Right ventricle myocardium superior (tissue), 1 donor: Measurements from ENCODE around the gene FRMD4A. TPM values are rescaled to one million over a fixed set of nuclear protein-coding genes. Genes with fewer than 3 reads are reported as not detected.
"Not testable (repeated sequence)": the region's sequence is repeated elsewhere in the genome, so short reads cannot be mapped to it uniquely, and the experiment has no call there.

ENCODE experiments used
- ATAC-seq: fragments of 200-7000 bp; cut with Tn5 transposase; one replicate; pipeline ENCODE4 v1.9.1; 2020; ENCODE audit warnings: mild to moderate bottlenecking; ENCODE audit not compliant: poor library complexity
- DNase-seq: peaks from one replicate; pipeline ENCODE4 v3.0.0-alpha.2; 2020
- intact Hi-C: fragments of 100-400 bp; cut with DNase I; formaldehyde crosslinking; loops from one replicate; pipeline ENCODE4 v1.11.2; 2022
- total RNA-seq: library from RNA; stranded (reverse); fragmentation: NEBNext Ultra II Directional; extraction: Animal tissue kit (Norgen Biotek cat#: 25700); gene quantifications from one replicate; pipeline ENCODE4 v1.2.1, GENCODE V29; 2021
- donor health status: DM: no; HTN: yes; CAD: no; lungs with severe emphysema.

FRMD4A gene
- total RNA-seq, 1 donor from 2014 or later = 33.2 TPM

DNA sequence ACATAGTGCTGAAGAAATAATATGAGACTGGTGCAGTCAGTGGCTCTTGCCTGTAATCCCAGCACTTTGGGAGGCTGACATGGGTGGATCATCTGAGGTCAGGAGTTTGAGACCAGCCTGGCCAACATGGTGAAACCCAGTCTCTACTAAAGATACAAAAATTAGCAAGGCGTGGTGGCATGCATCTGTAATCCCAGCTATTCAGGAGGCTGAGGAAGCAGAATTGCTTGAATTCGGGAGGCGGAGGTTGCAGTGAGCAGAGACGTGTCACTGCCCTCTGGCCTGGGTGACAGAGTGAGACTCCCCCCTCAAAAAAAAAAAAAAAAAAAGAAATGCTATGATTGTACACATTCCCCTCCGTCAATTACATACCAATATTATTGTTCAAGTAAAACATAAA is 615.1 kb downstream of the FRMD4A start:
- ATAC-seq, DNase-seq: not testable (repeated sequence)
- intact Hi-C loops = loop anchor here (10.0 kb wide), 1 partner anchor 59 kb away; no protein-coding TSS in a partner anchor

DNA sequence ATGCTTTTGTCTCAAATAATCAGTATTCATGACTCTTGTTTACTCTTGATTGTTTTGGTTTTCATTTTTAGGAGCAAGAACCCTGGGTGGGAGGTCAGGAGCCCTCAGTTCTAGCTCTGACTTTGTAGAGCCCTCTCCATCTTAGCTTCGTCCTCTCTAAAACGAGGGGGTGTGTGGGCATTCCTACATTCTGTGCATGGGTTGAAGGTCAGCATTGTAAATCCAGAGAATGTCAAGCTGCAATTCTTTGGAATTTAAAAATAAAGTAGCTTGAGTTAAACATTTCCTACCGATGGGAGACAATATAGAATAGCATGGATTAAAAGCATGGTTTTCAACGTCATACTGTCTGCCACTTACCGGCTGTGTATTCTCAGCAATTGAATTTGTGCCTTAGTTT is 615.6 kb downstream of the FRMD4A start:
- DNase-seq (no peak), ATAC-seq (no peak)
- intact Hi-C loops = loop anchor here (10.0 kb wide), 1 partner anchor 60 kb away; no protein-coding TSS in a partner anchor

DNA sequence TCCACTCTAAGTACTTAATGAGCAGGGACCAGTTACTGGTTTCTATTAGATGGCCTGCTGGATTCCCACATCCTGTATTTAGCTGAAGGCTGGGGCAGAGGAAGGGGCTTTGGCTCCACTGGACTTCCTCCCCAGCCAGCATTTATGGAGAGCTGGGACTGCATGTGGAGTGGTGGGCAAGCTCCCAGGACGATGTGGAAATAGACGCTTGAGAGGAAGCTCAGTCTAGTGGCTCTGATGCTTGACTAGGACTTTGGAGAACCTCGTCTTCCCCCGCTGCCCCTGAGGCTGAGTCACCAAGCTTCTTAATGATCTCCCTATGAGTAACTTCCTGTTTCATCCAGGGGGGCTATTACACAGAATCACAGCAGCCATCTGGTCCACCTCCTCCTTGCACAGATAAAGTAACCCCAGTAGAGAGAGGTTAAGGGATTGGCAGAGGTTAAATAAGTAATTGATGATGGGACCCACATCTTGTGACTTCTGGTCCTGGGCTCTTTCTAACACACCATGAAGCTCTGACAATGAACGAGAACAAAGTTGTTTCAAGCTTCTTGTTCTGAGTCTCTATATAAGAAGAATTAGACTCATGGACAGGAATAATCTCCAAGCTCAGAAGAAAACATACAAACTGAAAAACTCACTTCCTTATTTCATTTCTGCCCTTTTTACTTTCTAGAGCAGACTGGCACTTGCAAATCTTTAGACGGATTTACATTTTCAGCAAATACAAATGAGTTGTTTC is 617.7 kb downstream of the FRMD4A start:
- intact Hi-C loops = loop anchor here (5.0 to 10.0 kb wide), 2 partner anchors 41 to 62 kb away; no protein-coding TSS in a partner anchor
- DNase-seq = peak; percentile 86
- ATAC-seq = peak; percentile 72

DNA sequence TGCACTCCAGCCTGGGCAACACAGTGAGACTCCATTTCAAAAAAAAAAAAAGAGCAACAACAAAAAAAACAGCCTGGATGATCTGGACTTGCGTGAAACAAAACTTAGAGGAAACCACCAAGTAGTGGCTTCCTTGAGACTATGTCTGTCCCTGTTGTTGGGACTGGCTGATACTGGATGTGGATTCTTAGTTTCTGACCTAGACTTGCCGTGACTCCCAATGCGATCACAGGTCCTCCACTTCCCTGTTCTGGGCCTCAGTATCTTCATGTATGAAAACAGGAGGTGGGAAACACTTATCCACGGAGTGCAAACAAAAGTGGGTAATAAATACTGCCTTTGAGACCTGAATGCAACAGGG is 618.3 kb downstream of the FRMD4A start:
- intact Hi-C loops = loop anchor here (5.0 to 10.0 kb wide), 2 partner anchors 40 to 62 kb away; no protein-coding TSS in a partner anchor
- no peak for ATAC-seq

DNA sequence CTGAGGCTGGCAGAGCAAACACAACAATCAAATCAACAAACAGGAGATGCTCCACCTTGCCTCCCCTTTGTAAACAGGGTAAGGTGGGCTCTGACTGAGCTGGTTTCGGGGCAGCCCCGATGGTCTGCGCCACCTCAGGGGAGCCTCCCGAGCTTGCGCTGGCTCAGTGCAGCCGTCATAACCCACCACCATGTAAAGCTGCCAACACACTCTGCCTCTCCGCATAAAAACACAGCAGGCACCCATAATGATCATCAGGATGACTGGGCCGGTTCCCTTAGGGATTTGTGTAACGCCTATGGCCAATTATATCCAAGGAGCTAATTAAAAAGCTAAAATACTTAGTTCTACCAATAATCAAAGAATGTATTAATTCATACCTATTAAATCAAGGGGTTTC is 619.4 kb downstream of the FRMD4A start:
- no peak for ATAC-seq
- intact Hi-C loops = loop anchor here (5.0 to 10.0 kb wide), 2 partner anchors 39 to 64 kb away; no protein-coding TSS in a partner anchor
- no peak for DNase-seq

More for the DNA sequence above, 618.3 kb downstream of the FRMD4A start:
- no peak for DNase-seq

DNA sequence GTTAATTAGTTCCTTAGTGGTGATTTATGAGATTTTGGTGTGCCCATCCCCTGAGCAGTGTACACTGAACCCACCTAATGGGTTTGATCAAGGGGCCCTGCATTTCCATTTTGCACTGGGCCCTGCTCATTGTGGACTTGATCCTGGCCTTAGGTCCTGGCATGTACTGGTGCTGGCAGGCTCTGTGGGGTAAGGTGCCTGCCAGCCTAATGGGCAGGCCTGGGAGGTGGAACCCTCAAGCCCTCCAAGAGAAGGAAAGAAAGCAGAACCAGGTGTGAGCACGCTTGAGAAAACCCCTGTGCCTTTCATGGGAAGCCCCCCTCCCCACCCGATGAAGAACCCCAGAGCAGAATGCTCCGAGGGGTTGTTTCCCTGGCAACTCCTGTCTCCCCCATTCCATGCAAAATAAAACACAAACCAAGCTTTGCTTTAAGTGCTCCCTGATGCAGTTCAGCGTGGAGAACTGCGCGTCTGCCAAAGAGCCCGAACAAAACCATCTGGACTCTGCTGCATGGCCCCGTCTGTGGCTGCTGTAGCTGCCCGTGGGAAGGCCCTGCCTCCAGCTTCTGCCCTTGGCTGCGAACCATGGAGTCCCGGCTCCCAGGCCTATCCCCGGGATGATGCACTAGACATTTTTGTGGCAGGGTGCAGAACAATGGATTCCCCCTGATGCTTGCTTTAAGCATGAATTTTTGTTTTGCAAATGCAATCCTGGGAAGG is 620.6 kb downstream of the FRMD4A start:
- ATAC-seq = no peak
- intact Hi-C loops = loop anchor here (5.0 to 10.0 kb wide), 2 partner anchors 38 to 65 kb away; no protein-coding TSS in a partner anchor
- peak; percentile 59 for DNase-seq

DNA sequence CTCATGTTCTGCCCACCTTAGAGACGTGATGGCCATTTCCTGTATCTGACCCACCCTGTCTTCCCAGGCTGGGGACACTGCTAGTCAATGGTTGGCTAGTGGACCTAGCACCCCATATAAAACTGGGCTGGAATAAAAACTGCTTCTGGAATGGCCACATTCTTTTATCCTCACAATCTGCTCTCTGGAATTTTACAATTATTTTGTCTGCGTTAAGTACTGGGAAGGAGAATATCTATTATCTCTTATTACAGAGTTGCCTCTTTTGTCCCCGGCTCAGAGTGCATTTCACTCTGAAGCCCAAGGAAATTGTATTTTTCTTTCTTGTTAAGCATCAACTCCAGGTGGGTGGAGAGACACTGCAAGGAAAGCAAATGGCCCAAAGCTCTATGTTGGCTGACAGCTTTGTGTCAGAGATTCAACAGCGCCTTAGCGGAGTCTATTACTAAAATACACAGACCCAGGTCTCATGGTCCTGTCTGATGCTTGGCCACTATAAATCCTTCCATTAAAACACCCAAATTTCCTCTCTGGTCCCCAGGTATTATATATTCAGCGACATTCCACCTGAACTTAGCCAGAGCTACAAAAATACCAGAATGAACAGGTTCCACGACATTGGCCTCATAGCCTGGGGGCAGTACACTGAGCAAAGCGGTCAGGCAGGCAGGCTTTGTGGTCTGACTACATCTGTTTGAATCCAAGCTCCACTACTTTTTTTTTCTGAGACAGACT is 622.3 kb downstream of the FRMD4A start:
- no peak for DNase-seq
- ATAC-seq = no peak
- intact Hi-C loops = no loop called here

DNA sequence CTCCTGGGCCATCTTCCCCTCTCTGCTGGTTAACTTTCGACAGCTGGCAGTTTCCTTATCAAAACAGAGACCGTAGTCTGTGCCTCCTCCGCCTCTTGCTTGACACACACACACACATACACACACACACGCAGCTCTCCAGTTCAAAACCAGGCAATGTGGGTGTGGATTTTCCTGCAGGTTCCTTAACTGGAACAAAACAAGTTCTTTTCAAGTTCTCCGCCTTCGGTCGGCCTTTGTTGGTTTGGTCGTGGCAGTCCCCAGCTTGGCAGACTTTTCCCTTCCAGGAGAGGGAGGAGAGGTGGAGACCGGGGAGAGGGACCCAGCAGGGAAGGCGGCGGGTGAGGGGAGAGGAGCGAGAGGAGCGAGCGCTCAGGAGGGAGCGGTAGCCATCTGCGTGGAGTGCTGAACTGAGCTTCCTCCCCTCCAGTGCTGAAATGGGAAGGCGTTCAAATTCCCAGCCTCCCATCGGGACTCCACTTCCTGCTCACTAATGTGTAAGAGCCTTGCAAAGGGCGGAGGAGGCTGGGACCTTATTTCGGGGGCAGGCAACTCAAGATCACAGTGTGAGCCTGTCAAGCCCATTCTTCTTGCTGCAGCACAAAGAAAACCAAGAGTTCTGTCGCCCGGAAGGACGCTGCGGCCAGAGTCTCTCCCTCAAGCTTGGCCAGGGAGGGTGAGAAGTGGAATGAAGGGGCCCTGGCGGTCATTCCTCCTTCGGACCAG is 623.4 kb downstream of the FRMD4A start:
- DNase-seq (peak; percentile 89), ATAC-seq (peak; percentile 88)
- intact Hi-C loops = no loop called here

DNA sequence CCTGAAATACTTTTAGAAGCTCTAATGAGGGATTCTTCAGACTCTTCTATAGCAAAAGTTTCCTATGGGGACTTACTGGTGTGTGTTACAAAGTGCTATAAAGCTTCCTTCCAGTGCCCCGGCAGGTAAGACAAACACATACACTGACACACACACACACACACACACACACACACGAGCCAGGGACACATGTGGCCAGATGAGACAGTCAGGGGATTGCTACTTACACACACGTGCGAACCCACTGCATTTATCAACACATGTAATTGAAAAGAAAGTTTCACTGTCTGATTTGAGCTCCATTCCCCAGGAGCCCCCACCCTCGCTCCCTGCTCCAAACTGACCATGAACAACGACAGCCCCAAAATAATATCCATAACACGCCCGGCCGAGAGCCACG is 624.1 kb downstream of the FRMD4A start:
- DNase-seq = no peak
- ATAC-seq = peak; percentile 8
- intact Hi-C loops = no loop called here

DNA sequence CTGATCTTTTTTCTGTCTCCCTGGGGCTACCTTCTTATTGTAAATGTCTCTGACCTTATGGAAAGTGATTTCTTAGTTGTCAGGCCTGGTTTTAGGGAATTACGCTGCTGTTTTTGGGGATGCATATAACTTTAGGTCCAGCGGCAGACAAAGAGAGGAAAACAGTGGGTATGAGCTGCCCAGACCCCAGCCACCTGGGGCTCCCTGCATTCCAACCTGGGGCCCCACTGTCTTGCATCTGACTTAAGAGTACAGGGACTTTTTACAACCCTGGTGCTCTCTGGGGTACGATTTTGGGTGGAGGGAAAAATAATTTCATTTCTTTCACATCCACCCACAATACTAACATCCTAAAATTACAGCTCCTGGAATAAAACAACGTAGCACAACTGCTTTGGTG is 624.5 kb downstream of the FRMD4A start:
- DNase-seq (no peak), ATAC-seq (no peak)
- intact Hi-C loops = no loop called here

DNA sequence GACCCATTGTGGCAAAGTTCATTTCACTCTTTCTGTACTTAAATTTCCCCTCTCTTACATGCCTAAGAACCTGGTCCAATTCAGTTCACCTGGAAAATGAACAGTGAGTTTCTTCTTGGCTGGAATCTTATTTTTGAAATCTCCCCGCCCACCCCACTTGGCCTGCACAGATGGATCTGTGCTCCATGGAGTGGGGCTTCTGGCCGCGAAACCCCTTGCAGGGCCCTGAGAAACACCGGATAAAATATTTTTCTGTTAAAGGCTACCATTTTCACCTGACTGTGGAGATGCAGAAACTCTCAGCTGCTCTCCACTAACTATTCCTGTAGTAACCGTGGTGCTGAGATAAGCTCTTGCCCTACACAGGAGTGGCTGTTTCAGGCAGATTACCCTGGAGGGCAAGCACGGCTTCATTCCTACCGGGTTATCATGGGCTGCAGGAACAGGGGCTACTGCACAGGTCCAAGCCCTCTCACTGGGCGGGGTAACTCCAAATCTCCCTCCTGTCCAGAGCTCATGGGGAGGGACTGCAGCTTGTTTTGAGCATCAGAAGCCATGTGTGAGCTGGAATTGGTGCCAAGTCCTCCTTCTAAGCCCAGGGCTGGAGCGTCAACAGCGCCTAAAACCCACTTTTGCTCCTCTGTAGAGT is 625.1 kb downstream of the FRMD4A start:
- ATAC-seq (peak; percentile 51), DNase-seq (no peak)
- intact Hi-C loops = no loop called here

DNA sequence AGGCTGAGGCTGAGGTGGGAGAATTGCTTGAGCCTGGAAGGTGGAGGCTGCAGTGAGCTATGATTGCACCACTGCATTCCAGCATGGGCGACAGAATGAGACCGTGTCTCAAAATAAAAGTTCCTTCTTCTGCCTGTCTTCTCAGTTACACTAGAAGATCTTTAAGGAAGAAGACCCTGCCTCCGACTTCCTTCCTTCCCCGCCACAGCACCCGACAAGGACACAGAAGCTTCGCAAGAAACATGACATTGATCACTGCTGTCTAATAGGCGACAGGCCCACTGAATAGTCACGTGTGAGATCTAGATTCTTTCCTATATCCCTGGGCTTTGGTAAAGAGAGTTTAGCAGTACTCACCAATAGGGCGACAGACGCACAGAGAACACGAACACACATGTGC is 625.8 kb downstream of the FRMD4A start:
- ATAC-seq = no peak
- intact Hi-C loops = no loop called here

DNA sequence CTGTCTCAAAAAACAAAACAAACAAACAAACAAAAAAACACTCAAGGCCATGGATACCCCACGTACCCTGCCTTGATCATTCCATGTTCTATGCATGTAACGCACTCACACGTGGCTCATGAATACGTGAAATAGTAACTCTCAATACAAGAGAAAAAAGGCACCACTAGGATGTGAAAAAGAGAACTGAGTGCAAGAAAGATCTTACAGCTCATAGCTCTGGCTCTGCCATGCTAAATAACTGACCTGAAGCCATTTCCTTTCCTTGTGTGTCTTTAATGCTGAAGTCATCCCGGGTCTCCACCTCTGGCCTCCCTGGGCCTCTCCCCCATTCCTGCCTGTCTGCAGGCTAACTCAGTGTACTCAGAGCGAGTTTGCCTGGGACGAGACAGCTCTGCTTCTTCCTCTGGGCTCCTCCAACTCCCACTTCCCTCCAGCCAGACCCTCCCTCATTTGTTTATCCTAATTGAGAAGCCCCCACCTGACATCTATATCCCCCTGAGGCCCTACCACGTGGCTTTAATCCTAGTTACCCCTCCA is 626.7 kb downstream of the FRMD4A start:
- DNase-seq (no peak), ATAC-seq (no peak)
- intact Hi-C loops = no loop called here

More for the DNA sequence above, 625.8 kb downstream of the FRMD4A start:
- no peak for DNase-seq

DNA sequence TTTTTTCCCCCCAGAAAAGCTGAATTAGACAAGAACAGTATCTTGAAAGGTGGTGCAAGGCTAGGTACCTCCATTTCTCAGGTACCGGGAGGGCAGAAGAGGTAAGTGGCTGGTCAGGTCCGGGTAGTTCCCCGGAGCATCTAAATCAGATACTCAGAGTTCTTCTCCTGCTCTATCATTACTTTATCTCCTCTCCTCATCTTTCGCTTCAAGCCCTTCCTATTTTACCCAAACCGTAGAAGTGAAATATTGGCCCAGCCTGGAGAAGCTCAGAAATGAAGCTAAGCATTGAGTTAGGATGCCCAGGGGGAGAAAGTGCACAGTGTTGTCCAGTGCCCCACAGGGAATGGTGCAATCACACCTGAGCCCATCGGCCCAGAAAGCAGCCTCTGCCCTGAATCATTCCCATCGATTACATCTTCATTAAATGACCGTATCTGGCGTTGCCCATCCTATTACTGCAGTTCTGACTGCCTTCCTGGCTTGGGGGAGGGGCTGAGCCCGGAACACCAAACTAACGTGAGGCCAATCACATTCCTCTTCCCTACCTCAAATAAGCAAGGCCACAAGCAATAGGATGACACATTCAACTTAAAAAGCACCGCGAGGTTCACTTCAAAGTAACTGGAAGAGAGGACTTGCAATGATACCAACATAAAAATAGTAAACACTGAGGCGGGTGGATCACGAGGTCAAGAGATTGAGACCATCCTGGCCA is 627.5 kb downstream of the FRMD4A start:
- intact Hi-C loops = no loop called here
- DNase-seq (no peak), ATAC-seq (no peak)

DNA sequence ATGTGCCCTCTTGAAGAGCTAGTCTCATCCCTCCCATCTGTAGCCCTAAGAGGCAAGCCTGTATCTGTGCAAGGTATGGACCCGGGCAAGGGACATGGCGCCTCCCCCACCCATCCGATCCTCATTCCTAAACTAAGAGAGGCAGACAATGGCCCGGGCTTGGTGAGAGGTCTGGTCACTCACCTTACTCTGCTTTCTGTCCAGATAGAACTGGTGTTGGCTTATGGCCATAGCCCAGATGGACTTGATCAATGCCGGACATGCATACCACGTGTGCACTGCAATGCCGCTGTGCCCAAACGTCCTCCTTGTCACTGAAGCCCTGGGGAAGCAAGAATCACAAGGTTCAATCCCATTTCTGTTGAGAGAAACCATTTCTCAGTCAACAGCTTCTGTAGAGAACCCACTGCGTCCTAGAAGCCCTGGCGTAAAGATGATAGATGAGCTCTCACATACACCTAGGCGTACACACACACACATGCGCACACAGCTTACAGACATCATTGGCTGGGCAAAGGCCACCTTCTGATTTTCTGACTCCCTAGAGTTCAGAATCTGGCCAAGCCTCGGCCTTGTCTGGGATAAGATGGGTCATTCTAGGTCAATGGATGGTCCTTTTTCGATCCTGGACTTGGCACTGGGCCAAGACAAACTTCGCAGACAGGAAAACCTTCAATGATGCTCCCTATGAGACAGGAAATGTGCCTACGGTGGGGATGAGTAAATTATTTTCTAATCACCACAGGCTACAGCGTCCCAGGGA is 629.4 kb downstream of the FRMD4A start:
- intact Hi-C loops = no loop called here
- ATAC-seq (no peak), DNase-seq (no peak)

DNA sequence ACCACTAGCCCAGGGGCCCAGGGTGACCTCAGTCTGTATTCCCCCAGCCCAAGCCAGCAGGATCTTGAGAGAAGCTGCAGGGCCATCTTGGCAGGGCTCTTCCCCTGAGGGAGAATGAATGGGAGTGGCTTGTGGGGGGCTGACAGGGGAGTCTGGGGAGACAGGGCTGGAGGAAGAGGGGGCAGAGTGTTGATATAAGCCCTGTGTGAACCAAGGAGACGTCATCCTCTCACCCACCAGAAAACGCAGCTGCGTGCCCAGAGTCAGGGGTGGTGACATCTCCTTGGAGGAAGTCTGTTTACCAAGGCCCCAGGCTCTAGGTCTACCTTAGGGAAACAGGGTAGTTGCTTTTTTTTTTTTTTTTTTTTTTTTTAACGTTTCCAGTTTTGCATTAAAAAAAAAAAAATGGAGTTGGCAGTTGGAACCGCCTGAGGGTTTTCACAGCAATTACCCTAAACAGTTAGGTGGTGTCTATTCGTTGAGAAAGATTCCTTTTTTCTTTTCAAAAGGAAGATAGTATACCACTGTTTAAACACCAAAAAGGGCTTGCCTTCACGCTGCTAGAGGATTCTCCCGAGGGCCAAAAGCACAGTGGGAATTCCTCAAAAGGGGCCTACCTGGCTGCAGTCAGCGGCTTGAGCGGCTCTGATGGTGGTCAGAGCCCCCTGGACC is 630.1 kb downstream of the FRMD4A start:
- DNase-seq (no peak), ATAC-seq (no peak)
- intact Hi-C loops = no loop called here
